HG03469 (cell line): Measurements from ENCODE around the gene UQCRHL.

Experiments used
- ATAC-seq: cut with Tn5 transposase; IDR thresholded peaks from one replicate; pipeline ENCODE4 v1.9.1; 2021; ENCODE audit warnings: mild to moderate bottlenecking, moderate library complexity, moderate number of reproducible peaks; ENCODE audit not compliant: unreplicated experiment

The UQCRHL gene

GRCh38 chr1:15758953-15759661, 48.3 kb downstream of the UQCRHL start:
- ATAC-seq = no peak

DNA sequence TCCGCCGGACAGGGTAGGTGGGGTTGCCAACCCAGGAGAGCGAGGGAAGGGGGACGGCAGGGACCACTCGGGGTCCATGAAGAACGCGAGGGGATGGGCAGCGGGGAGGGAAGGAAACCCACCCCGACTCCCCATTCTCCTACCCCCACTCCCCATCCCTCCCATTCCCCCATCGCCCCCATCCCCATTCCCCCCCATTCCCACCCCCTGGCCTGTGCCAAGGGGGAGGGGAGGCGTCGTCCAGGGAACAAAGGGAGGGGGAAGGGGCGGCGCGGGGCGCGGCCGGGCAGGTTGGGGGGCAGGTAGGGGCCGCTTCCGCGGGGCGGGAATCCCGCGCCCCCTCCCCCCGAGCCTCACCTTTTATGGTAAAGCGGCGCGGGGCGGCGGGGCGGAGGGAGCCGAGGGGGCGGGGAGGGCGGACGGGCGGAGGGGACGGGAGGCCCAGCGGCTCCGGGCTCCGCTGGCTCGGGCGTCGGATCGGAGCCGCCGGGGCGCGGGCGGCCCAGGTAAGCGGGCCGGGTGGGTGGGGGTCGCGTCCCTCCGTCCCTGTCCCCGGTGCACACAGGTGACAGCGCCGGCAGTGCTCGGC, 49.0 kb downstream of the UQCRHL start, which contains the start of gene FBLIM1:
TSS of gene FBLIM1 (plus strand) at position 453 of the 589 bp plus-strand sequence. CDS start 6,189 bp downstream, outside the sequence.
- no peak for ATAC-seq

DNA sequence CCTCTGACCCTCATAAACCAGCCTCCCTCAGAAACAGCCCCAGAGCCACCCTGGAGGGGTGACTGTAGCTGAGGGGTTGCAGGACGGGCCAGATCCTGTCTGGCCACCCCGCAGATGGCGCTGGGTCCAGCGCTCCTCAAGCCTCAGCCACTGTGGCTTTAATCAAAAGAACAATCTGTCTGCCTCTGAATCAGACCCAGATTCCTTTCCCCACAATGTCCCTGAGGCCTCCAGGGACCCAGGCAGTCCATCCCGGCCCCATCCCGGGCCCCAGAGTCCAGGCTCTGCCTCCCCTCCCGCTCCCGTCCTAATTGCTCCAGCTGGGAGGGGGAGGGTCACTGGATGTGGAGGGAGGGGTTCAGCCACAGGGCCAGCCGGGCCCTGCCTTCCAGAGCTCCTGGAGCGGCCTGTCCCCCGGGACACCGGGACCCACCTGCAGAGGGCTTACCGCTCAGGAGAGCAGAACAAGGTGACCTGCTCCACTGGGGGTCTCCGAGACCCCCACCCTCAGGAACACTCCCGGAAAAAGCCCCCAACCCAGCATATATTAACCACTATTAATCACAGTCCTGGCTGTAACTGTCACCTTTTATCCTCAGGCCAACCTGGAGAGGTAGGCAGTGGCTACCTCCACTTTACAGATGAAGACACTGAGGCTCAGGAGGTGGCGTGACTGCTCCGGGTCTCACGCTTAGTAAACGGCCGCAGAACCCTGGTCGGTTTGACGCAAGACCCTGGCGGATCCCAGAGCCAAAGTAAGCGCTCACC, 49.7 kb downstream of the UQCRHL start:
- no peak for ATAC-seq
